Subcutaneous adipose tissue (tissue), 4 donors: ENCODE results near the gene POC5. TPM values are rescaled to one million over a fixed set of nuclear protein-coding genes. Genes with fewer than 3 reads are reported as not detected.

ENCODE experiments used
- total RNA-seq, 4 donors: library from RNA; depleted of rRNA; stranded (reverse); fragments of >200 nt; gene quantifications; one replicate each; pipeline ENCODE4 v1.1.0, GENCODE V29; 2016
- TF ChIP-seq, protein P1 (sequence below): fragments of 450-650 bp; IDR thresholded peaks from one replicate; pipeline ENCODE4 v1.5.1; 2016; ENCODE audit warnings: low read depth, mild to moderate bottlenecking, control low read depth, antibody characterized with exemption, moderate library complexity

Gene POC5
- total RNA-seq, 4 donors from 2014 or later: 10.9 to 17.8 (median 14.9) TPM

DNA sequence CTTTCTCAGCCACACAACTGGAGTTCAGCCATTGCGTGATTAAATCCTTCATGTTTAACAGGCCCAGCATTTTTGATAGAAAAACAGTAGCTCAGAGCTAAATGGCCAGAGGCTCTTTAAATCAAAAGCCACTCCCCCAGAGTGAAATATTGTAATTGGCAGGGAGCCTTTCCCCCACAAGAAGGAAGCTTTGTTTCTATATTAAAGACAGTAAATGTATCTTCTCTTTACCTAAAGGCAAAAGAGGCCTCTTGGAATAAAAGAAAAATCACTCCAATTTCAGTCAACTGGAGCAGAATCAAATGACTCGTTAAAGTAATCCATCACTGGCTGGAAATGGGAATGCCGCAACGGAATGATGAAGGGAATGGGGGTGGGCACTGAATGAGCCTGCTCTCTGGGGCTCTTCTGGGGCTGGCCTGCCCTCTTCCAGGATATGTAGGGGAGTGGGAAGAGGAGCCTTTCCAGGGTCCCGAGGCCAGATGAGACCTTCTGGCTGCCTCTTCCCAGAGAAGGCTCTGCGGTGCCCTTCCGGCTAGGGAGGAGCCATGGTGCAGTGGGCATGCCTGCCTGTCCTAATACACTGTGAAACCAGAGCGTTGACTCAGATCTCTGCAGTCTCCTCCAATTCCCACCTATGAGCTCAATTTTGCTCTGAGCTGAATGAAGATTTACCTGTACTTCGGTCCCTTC lies 60.8 kb downstream of the POC5 start:
- TF ChIP-seq, protein P1, sequence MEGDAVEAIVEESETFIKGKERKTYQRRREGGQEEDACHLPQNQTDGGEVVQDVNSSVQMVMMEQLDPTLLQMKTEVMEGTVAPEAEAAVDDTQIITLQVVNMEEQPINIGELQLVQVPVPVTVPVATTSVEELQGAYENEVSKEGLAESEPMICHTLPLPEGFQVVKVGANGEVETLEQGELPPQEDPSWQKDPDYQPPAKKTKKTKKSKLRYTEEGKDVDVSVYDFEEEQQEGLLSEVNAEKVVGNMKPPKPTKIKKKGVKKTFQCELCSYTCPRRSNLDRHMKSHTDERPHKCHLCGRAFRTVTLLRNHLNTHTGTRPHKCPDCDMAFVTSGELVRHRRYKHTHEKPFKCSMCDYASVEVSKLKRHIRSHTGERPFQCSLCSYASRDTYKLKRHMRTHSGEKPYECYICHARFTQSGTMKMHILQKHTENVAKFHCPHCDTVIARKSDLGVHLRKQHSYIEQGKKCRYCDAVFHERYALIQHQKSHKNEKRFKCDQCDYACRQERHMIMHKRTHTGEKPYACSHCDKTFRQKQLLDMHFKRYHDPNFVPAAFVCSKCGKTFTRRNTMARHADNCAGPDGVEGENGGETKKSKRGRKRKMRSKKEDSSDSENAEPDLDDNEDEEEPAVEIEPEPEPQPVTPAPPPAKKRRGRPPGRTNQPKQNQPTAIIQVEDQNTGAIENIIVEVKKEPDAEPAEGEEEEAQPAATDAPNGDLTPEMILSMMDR: no peak

DNA sequence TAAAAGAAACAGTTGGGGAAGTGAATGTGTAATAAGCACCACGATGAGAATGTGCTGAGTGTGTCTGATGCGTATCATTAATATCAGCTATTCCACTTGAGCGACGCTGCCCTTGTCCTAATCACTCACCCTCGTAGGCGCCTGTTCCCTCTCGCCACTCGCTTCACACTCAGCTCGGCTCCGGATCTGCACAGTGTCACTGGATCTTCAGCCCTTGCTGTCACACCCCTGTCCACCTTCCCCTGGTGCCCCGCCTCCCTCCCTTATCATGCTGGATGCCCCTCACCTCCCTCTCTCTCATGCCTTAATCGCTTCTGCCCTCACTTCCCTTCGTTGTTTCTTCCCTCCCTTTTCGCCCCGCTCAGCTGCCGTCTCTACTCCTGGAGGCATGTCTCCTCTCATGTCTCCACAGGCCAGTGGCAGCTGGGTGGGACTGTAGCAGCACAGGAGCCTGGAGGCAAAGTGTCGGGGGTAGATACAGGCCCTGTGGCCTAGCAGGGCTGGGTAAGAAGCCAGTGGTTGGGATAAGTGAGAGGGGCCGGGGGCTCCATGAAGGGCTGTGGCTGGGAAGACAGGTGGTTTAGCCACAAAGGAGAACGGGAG lies 62.4 kb downstream of the POC5 start:
- TF ChIP-seq, protein P1: no peak

DNA sequence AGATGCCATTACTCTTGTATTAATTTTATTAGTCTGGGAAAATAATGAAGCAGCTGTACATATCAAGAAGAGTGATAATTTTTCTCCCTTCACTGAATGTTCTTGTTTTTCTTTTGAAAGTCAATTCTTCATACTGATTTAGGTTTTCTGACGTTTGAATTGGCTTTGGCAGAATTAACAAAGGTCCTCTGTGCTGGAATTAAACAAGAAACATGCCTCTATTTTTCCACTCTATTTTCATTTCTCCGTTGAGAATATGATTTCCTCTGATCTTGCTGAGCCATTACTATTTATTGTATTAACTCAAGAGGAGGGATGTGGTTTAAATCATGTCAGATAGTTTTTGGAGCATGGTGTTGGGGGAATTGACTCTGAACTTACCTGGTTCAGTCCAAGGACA lies 63.7 kb downstream of the POC5 start:
- TF ChIP-seq, protein P1: no peak

DNA sequence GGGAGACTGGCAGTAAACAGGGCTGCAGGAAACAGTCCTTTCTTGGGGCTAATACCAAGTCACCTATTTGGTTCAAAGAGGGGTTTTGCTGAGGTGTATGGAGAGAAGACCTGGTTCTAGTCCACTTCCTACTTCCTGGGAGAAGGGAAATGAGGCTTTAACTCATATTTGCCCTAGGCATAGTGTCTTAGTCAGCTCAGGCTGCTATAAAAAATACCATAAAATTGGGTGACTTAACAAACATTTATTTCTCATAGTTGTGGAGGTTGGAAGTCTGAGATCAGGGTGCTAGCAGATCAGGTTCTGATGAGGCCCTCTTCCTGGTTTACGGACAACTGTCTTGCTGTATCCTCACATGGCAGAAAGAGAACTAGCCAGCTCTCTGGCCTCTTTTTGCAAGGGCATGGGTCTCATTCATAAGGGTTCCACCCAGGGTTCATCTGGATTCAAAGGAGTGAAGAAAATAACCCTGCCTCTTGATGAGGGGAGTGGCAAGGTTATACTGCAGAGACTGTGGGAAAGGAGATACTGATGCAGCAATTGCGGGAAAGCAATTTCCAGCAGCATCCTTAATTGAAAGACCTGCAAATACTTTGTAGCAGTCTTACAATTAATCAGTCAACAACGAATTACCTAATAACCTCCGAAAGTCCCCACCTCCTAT lies 65.5 kb downstream of the POC5 start:
- TF ChIP-seq, protein P1: no peak

DNA sequence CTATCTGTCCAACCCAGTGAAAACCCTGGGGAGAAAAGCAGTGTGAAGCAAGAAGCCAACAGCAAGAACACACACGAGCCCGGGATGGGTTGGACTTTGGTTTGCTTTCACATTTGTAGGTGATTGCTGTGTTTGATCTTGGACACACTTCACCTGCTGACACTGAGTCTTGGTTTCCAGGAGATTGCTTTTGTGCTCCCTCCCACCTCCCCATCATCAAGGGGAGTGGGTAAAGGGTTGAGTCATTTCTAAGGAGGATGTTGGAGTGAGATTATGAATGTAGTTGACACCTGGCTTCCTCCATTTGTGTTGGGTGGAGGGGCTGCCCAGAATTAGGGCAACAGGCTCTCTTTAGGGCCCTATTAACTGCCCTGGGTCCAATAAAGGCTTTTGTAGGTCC lies 68.5 kb downstream of the POC5 start:
- TF ChIP-seq, protein P1: no peak

DNA sequence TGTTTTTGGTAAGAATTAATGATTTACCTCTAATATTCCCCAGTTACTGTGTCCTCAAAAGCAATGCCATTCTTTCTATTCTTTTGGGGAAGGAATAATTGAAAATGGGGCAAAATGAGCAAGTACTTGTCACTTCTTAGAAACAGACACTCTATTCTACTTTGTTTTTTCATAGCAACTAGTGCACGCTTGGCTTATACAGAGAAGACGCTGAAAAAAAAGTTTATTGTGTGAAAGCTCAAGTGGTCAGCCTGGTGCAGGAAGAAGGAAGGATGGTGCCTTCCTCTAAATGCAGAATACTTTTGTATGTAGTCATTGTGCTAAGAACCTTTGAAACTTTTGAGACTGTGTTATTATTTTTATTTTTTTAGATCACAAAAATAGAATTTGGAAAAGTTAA lies 76.4 kb downstream of the POC5 start:
- TF ChIP-seq, protein P1: no peak

DNA sequence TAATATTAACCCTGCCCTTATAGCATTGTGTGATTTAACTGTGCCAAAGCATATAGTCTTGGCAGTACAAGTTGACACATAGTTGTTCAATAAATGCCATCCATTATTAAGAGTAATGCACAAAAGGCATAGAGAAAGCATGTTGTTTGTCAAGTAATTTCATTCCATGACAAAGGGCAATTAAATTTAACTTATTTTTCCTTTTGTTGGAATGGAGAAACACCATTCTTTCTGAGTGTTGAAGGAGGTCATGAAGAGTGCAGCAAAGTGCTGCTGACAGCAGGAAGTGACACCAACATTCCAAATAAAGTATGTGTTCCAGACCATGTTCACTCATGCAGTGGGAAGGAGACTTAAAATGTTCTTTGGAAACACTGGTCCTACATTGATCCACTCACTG lies 76.8 kb downstream of the POC5 start:
- TF ChIP-seq, protein P1: no peak
